SJSA1 (cell line): ENCODE measurements around the gene VEGFC. TPM values are rescaled to one million over a fixed set of nuclear protein-coding genes. Genes with fewer than 3 reads are reported as not detected.

Experiments
- DNase-seq, 2 experiments: peaks; one replicate each; pipeline ENCODE4 v3.0.0-alpha.2; 2015 to 2020; ENCODE audit warnings: low spot score in 2 of 2, low read depth in 1 of 2
- H3K27ac ChIP-seq: fragments of 250-450 bp; sonication (Bioruptor Pico); 2 replicates; pipeline ENCODE4 v1.5.1; 2020; ENCODE audit warnings: mild to moderate bottlenecking, moderate library complexity
- H3K27me3 ChIP-seq: fragments of 250-450 bp; sonication (Bioruptor Pico); replicated peaks from 2 replicates; pipeline ENCODE4 v1.5.1; 2020; ENCODE audit warnings: mild to moderate bottlenecking, moderate library complexity
- H3K36me3 ChIP-seq: fragments of 250-450 bp; sonication (Bioruptor Pico); 2 replicates; pipeline ENCODE4 v1.5.1; 2020; ENCODE audit warnings: mild to moderate bottlenecking
- H3K4me1 ChIP-seq: fragments of 250-450 bp; sonication (Bioruptor Pico); replicated peaks from 2 replicates; pipeline ENCODE4 v1.6.1; 2021; ENCODE audit warnings: mild to moderate bottlenecking
- H3K4me3 ChIP-seq: fragments of 250-450 bp; sonication (Bioruptor Pico); 2 replicates; pipeline ENCODE4 v1.5.1; 2020; ENCODE audit warnings: mild to moderate bottlenecking
- H3K9me3 ChIP-seq: fragments of 250-450 bp; sonication (Bioruptor Pico); replicated peaks from 2 replicates; pipeline ENCODE4 v1.5.1; 2020; ENCODE audit warnings: mild to moderate bottlenecking
- total RNA-seq: library from RNA; depleted of rRNA; stranded (reverse); fragments of >200 nt; shearing (Covaris generic); gene quantifications from 2 replicates; pipeline ENCODE4 v1.2.3, GENCODE V29; 2014

VEGFC gene
- total RNA-seq, 1 experiment from 2014 or later, result 19.0 TPM

DNA sequence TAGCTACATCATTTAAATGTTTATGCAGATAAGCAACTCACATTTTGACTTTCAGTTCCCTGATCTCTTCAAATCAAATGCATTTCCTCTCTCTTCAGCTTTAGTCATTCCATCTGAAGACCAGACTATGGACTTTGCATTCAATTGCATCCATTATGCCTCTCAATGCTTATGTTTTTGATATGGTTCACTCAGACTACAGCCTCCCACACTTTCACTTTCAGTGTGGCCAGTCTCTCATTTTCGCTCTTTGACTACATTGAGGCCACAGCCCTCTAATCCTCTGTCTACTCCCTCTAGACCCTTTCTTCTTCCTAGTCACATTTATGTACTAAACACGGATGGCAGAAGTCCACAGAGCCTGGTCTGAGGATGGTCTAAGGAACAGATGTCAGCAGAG, 24.5 kb upstream of the VEGFC start:
- no peak overlapping the region for H3K4me3 ChIP-seq
- H3K9me3 ChIP-seq, result no peaks in the 10 kb centered on the region
- DNase-seq, result no peak
- H3K27ac ChIP-seq, result no peak overlapping the region
- H3K27me3 ChIP-seq, result no peaks in the 10 kb centered on the region
- no peaks in the 10 kb centered on the region for H3K36me3 ChIP-seq
- no peaks in the 10 kb centered on the region for H3K4me1 ChIP-seq

DNA sequence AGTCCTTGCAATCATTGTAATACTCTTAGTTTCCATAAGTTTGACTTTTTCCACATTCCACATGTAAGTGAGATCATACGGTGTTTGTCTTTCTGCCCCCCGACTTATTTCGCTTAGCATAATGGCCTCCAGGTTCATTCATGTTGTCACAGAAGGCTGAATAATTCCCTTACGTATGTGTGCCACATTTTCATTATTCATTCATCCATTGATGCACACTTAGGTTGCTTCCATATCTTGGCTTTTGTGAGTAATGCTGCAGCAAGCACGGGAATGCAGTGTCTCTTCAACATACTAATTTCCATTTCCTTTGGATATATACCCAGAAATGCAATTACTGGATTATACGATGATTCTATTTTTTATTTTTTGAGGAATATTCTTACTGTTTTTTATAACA, 22.0 kb upstream of the VEGFC start:
- DNase-seq, result no peak
- H3K4me1 ChIP-seq, result peaks cover 3% of the 10 kb centered on the region
- H3K27me3 ChIP-seq, result no peaks in the 10 kb centered on the region
- no peaks in the 10 kb centered on the region for H3K9me3 ChIP-seq
- no peaks in the 10 kb centered on the region for H3K36me3 ChIP-seq
- H3K4me3 ChIP-seq, result no peak overlapping the region
- H3K27ac ChIP-seq, result no peak overlapping the region

DNA sequence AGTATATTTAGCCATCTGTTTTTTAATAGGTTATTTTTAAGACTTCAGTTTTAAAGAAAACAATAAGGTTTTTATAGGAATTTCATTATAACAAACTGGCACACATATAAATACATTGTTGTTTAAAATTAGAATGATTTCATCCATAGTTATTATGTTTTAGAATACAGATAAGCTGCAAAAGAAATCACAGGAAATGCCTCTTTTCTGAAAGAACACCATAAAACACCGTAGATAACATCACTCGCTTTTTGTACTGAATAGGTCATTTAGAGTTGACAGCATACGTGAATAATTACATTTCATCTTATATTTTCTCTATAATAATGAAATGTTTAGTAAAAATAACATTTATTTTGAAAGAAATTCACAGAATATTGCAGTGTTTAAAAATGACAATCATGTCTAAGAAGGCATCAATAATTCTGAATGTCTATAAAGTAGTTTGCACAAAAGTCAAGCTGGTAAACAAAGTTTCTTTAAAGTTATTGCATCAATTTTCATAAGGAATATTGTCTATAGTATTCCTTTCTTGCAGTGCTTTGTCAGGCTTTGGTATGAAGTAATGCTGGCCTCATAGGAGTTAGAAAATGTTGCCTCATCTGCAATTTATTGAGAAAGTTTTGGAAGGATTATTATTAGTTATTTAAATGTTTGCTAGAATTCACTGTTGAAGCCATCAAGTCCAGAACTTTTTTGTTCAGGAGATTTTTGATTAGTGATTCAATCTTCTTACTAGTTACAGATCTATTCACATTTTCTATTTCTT, 17.9 kb upstream of the VEGFC start:
- no peaks in the 10 kb centered on the region for H3K36me3 ChIP-seq
- no peak overlapping the region for H3K27ac ChIP-seq
- DNase-seq, result no peak
- H3K4me3 ChIP-seq, result no peak overlapping the region
- H3K9me3 ChIP-seq, result peaks cover 4% of the 10 kb centered on the region; the same call in 1 of the 2 replicates
- no peaks in the 10 kb centered on the region for H3K27me3 ChIP-seq
- peaks cover 9% of the 10 kb centered on the region for H3K4me1 ChIP-seq

DNA sequence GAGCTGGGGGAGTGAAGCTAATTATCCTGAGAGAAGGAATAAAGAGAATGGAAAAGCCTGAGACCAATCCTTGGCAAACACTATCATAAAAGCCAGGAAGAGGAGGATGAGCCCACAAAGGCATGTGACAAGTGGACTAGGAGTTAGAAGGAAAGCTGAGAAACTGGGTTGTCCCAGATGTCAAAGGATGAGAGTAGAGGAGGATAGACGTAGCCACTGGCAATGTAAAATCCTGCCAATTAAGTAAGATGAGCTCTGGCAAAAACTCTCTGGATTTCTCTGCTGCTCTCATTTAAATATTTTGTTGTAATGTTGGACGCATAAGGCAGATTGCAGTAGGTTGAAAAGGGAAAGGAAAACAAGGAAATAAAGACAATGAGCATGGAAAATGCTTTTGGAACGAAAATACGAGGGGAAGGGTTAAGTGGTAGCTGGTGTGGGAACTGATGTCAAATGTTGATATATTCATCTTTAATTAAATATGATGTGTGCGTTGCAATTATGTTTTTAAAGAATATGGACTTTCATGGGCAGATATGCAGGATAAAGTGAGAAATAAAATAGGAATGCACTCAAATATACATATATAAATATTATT, 14.2 kb upstream of the VEGFC start:
- Histone ChIP-seq H3K27ac (no peak overlapping the region), H3K36me3 (no peaks in the 10 kb centered on the region), H3K4me1 (peaks cover 9% of the 10 kb centered on the region), H3K4me3 (no peak overlapping the region), H3K9me3 (peaks cover 4% of the 10 kb centered on the region; the same call in 1 of the 2 replicates), H3K27me3 (no peaks in the 10 kb centered on the region)
- DNase-seq, result no peak

DNA sequence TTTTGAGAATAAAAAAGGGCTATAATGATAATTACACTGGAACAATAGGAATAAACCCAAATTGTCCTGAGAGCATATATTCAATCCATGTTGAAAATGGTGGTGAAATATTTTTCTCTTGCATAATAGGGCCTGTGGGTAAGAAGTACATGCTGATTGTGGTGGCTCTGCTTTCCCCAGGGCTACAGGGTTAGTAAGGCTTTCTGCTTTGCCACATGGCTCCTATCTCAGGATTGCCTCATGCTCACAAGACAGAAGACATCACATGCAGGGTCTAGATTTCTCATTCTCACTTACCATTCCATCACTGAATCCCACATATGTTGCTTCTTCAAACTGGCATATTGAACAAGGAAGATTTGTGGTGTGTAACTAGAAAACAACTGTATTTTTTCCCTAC, 12.4 kb upstream of the VEGFC start:
- H3K27ac ChIP-seq, result no peak overlapping the region

DNA sequence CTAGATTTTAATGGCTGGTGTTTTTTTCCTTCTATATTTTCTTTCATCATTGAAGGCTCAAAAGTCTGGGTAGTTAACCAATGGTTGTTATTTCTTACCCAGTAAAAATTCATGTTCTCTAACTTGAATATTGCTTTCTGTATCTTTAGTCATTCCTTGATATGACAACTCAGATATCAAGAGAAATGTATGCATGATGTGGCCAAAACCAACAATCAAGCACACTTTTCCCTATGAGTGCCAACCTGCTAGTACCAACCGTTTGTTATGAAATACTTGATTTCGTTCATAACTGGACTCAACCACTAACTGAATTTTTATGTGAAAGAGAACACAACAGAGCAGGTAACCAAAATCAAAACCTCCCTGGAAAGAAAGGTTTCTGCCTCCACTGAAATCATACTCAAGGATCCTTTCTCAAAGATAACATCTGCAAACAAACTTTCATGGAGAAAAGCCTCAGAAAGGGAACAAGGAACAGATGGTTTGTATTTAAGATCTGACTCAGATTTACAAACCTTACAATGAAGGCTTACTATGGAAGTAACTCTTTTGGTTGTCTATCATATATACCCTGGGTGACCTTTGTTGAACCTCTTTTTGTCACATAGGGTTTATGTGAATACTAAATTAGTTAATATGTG, 8.3 kb upstream of the VEGFC start:
- Histone ChIP-seq H3K9me3 (no peaks in the 10 kb centered on the region), H3K27me3 (no peaks in the 10 kb centered on the region), H3K4me3 (no peak overlapping the region), H3K27ac (no peak overlapping the region), H3K4me1 (peaks cover 6% of the 10 kb centered on the region; the same call in 1 of the 2 replicates), H3K36me3 (no peaks in the 10 kb centered on the region)
- DNase-seq, result peak in 1 of 2 experiments; percentile 35

More for the DNA sequence above, 12.4 kb upstream of the VEGFC start:
- peaks cover 4% of the 10 kb centered on the region; the same call in 1 of the 2 replicates for H3K9me3 ChIP-seq
- peaks cover 15% of the 10 kb centered on the region for H3K4me1 ChIP-seq
- H3K4me3 ChIP-seq, result no peak overlapping the region
- no peaks in the 10 kb centered on the region for H3K27me3 ChIP-seq
- DNase-seq, result no peak
- H3K36me3 ChIP-seq, result no peaks in the 10 kb centered on the region

DNA sequence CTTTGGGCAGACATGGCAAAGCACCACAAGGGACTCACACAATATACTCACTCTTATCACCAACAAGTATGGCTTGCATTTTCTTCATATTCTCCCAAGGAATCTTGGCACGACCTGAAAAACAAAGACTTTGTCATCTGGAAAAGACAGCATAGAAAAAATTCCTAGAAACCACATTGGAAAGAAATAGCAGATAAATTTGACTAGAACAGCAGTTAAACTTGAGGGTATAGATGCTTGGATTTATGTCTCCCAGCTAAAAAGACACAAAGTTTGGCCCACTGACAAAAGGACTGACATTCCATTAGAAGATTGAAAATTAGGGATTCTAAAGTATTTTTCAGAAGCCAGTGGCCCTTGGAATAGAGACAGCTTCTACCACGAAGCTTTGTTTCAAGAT, 6.9 kb upstream of the VEGFC start:
- Histone ChIP-seq H3K4me3 (no peak overlapping the region), H3K27me3 (no peaks in the 10 kb centered on the region), H3K9me3 (no peaks in the 10 kb centered on the region), H3K27ac (no peak overlapping the region), H3K36me3 (no peaks in the 10 kb centered on the region), H3K4me1 (peaks cover 14% of the 10 kb centered on the region)
- no peak for DNase-seq

DNA sequence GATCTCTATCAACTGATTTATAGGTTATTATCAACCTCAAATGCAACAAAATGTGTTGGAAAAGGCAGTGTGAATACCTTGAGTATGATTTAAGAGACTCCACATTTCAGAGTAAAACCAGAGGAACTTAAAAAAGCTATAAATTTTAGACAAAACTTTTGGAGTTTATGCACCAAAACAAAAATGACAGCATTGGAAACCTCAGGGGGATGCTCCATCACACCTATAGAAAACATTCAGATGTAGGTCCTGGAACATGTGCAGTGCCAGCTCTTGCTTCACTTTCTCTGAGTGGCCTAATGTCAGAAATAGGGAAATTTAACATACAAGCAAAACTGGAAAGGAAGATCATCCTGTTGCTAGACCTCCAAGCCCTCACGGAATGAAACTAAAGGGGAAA, 5.8 kb upstream of the VEGFC start:
- Histone ChIP-seq H3K9me3 (no peaks in the 10 kb centered on the region), H3K27ac (no peak overlapping the region), H3K4me3 (no peak overlapping the region), H3K27me3 (no peaks in the 10 kb centered on the region), H3K36me3 (no peaks in the 10 kb centered on the region), H3K4me1 (peaks cover 26% of the 10 kb centered on the region)
- DNase-seq, result no peak

DNA sequence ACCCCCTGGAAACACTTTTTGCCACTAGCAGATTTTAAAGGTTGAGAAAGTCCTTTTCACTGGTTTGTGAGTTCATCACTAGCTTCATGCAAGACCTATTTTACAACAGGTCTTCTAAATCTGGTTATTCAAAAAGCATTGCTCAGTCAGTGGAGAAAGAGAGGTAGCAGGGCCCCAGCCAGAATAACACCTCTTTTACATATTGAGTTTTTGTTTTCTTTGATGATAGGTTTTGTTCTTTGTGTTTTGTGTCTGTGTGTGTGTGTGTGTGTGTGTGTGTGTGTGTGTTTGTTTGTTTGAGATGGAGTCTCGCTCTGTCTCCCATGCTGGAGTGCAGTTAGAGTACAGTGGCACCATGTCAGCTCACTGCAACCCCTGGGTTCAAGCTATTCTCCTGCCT, 2.7 kb upstream of the VEGFC start:
- no peaks in the 10 kb centered on the region for H3K27me3 ChIP-seq
- no peak overlapping the region for H3K4me3 ChIP-seq
- H3K36me3 ChIP-seq, result no peaks in the 10 kb centered on the region
- H3K9me3 ChIP-seq, result no peaks in the 10 kb centered on the region
- no peak for DNase-seq
- H3K27ac ChIP-seq, result no peak overlapping the region
- H3K4me1 ChIP-seq, result peaks cover 28% of the 10 kb centered on the region

DNA sequence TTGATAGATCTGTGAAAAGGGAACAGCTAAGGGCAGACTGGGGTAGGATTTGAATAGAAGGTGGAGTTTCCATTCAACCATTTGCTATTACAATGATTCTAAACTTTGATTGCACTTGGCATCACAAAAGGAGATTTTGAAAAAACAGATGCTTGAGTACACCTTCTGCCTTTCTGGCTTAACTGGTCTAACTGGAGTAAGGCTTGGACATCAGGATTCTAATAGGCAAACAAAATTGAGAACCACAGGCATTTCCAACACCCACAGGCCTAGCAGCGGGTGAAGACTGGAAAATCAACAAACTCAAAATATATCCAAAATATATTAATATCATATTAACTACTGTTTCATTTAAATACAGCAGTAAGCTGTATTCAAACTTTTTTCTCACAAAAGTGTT, 1.9 kb upstream of the VEGFC start:
- Histone ChIP-seq H3K4me1 (peaks cover 33% of the 10 kb centered on the region), H3K9me3 (no peaks in the 10 kb centered on the region), H3K27me3 (no peaks in the 10 kb centered on the region), H3K27ac (peak overlapping the region; percentile 51), H3K36me3 (no peaks in the 10 kb centered on the region), H3K4me3 (no peak overlapping the region)
- no peak for DNase-seq

DNA sequence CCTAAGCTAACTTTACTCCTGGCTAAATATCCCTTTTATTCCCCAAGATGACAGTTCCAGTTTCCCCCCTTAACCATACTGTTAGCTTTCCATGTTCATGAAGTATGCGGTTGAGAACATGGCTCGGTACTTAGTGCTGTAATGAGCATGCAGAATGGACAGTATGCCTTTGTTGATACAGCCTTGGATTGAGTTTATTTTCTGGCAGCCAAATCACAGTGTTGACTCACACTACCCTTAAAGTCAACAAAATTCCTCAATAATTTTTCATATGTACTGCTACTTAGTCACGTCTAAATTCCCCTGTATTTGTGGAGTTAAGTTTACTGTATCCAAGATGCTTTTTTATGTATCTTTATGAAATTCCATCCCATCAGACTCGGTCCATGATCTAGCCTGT, 1.4 kb upstream of the VEGFC start:
- Histone ChIP-seq H3K27me3 (no peaks in the 10 kb centered on the region), H3K4me3 (no peak overlapping the region)

DNA sequence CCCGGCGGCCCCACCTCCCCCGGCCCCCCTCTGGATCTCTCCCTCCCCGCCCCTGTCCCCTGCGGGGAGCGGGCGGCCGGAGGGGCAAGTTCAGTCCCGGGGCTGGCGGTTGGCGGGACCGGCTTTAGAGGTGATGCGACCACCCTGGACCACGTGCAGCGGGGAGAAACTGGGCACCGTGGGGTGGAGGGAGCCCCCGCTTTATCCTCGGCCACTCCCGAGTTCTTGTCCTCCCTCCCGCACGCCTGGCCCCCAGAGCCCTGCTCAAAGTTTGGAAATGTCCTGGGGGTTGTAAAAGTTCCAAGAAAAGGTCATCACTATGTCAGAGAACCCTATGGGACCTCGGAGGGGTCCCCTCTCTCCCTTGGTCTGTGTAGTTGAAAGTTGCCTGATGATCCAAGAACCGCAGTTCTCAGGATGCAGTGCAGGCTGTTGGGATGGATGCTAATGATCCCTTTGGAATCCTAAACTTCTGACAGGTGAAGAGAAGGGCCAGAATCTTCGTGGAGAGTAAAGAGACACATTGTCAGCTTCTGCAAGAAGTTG, 411 bp upstream of the VEGFC start:
- Histone ChIP-seq H3K27ac (peak overlapping the region; percentile 22), H3K4me1 (peaks cover 33% of the 10 kb centered on the region), H3K36me3 (no peaks in the 10 kb centered on the region), H3K27me3 (no peaks in the 10 kb centered on the region), H3K4me3 (peak overlapping the region; percentile 56), H3K9me3 (no peaks in the 10 kb centered on the region)
- peak in 1 of 2 experiments; percentile 28 for DNase-seq

More for the DNA sequence above, 1.4 kb upstream of the VEGFC start:
- Histone ChIP-seq H3K36me3 (no peaks in the 10 kb centered on the region), H3K4me1 (peaks cover 33% of the 10 kb centered on the region), H3K27ac (peak overlapping the region; percentile 51), H3K9me3 (no peaks in the 10 kb centered on the region)
- peak; percentile 56 to 74 for DNase-seq

DNA sequence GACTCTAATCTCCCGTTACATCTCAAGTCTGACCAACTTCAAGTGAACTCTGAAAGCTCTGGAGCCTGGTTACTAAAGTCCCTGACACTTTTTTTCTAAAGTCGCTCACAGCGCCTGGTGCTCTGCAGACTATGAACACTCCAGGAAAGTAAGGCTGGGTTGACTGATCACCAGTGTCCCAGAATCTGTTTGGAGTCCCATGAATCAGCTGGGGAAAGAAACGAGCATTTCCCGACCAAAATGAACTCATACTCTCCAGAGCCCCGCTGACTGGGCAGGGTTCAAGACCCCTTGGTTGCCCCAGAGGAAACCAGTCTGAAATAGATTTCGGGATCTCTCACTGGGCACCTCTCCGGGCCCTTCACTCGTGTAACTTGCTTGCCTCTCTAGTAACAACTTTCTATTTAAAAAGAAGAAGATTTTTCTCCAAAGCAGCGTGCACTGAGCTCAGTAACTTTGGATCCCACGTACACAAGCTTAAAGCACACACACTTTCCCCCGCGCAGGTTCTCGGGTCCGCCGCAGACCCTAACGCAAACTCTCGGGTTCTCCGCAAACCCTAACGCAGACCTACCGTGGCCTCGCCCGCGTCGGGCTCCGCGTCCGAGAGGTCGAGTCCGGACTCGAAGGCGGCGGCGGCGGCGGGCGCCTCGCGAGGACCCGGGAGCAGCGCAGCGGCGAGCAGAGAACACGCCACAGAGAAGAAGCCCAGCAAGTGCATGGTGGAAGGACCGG, 964 bp downstream of the VEGFC start:
- H3K27me3 ChIP-seq, result no peaks in the 10 kb centered on the region
- H3K27ac ChIP-seq, result peak overlapping the region; percentile 33; the same call in 1 of the 2 replicates
- H3K9me3 ChIP-seq, result no peaks in the 10 kb centered on the region
- DNase-seq, result peak; percentile 52 to 60
- no peaks in the 10 kb centered on the region for H3K36me3 ChIP-seq
- H3K4me1 ChIP-seq, result peaks cover 33% of the 10 kb centered on the region
- H3K4me3 ChIP-seq, result peak overlapping the region; percentile 56
